Sigmoid colon (tissue), 4 donors: ENCODE measurements around the gene TTC33.

Source experiments
- POLR2A ChIP-seq, 2 donors: fragments of 450-650 bp; IDR thresholded peaks; one replicate each; pipeline ENCODE4 v1.6.1; 2016; ENCODE audit warnings: antibody characterized with exemption in 2 of 2, mild to moderate bottlenecking in 2 of 2, moderate library complexity in 2 of 2
- POLR2AphosphoS5 ChIP-seq, 4 donors: sonication (generic); formaldehyde crosslinking; IDR thresholded peaks; one replicate each; pipeline ENCODE4 v1.6.1; 2017; ENCODE audit warnings: antibody characterized with exemption in 4 of 4

GRCh38 chr5:40776658-40776977 lies 20.9 kb upstream of the TTC33 start:
- TF ChIP-seq POLR2A (IDR thresholded peaks at IDR 0.05): no peak
- no peak for TF ChIP-seq POLR2AphosphoS5 (IDR thresholded peaks at IDR 0.05)
